ENCODE data around the gene DNAL4.
A peak's percentile ranks its signal among the peaks of the same experiment; 100 is the strongest.

DNAL4 gene

GRCh38 chr22:38773363-38773946 lies 20.5 kb downstream of the DNAL4 start:
- Histone ChIP-seq H3K4me1 (ENCODE audit: control extremely low read depth in 1 of 4, control insufficient read depth in 4 of 4, insufficient read depth in 4 of 4, low read length in 3 of 4) (peaks cover 0 to 12% (median under 1%) of the 10 kb centered on the region in 4 experiments), H3K27me3 (replicated peaks in 2 of 5; ENCODE audit: control insufficient read depth in 4 of 5, insufficient read depth in 5 of 5, low read length in 4 of 5) (no peaks in the 10 kb centered on the region), H3K36me3 (ENCODE audit: control insufficient read depth in 4 of 4, insufficient read depth in 4 of 4, low read length in 3 of 4) (peaks cover 0 to 6% (median 2%) of the 10 kb centered on the region in 4 experiments), H3K27ac (ENCODE audit: insufficient read depth in 1 of 2, low read depth in 1 of 2, low read length in 2 of 2, poor library complexity in 1 of 2, severe bottlenecking in 2 of 2) (no peak overlapping the region), H3K4me3 (ENCODE audit: control insufficient read depth in 1 of 7, extremely low read depth in 1 of 7, insufficient read depth in 4 of 7, low read depth in 2 of 7, low read length in 6 of 7) (no peak overlapping the region), H3K9me3 (ENCODE audit: control extremely low read depth in 1 of 5, control insufficient read depth in 4 of 5, insufficient read depth in 2 of 5, low read depth in 1 of 5, low read length in 4 of 5) (no peaks in the 10 kb centered on the region)
- WGBS (ENCODE audit: insufficient coverage): 96% methylated on average over 4 of the region's 4 CpGs
- no peak for DNase-seq
- POLR2A ChIA-PET: no interaction called here
- CTCF ChIA-PET: no interaction called here

- peaks cover 0 to 15% (median 2%) of the 10 kb centered on the region in 4 experiments for H3K4me1 ChIP-seq (ENCODE audit: control extremely low read depth in 1 of 4, control insufficient read depth in 4 of 4, insufficient read depth in 4 of 4, low read length in 3 of 4)
- H3K27me3 ChIP-seq (replicated peaks in 2 of 5; ENCODE audit: control insufficient read depth in 4 of 5, insufficient read depth in 5 of 5, low read length in 4 of 5): no peaks in the 10 kb centered on the region
- no peaks in the 10 kb centered on the region for H3K9me3 ChIP-seq (ENCODE audit: control extremely low read depth in 1 of 5, control insufficient read depth in 4 of 5, insufficient read depth in 2 of 5, low read depth in 1 of 5, low read length in 4 of 5)
- H3K27ac ChIP-seq (ENCODE audit: insufficient read depth in 1 of 2, low read depth in 1 of 2, low read length in 2 of 2, poor library complexity in 1 of 2, severe bottlenecking in 2 of 2): no peak overlapping the region
- ChIA-PET POLR2A (no interaction called here), CTCF (no interaction called here)
- peaks cover 0 to 2% (median 0%) of the 10 kb centered on the region in 4 experiments for H3K36me3 ChIP-seq (ENCODE audit: control insufficient read depth in 4 of 4, insufficient read depth in 4 of 4, low read length in 3 of 4)
- no peak overlapping the region for H3K4me3 ChIP-seq (ENCODE audit: control insufficient read depth in 1 of 7, extremely low read depth in 1 of 7, insufficient read depth in 4 of 7, low read depth in 2 of 7, low read length in 6 of 7)
- no peak for DNase-seq
- 95% methylated on average over 8 of the region's 8 CpGs for WGBS (ENCODE audit: insufficient coverage)
Measured at GRCh38 chr22:38772623-38772873, 21.4 kb downstream of the DNAL4 start.

GRCh38 chr22:38770257-38770949 lies 23.5 kb downstream of the DNAL4 start:
- Histone ChIP-seq H3K4me1 (ENCODE audit: control extremely low read depth in 1 of 4, control insufficient read depth in 4 of 4, insufficient read depth in 4 of 4, low read length in 3 of 4) (peaks cover 0 to 16% (median 9%) of the 10 kb centered on the region in 4 experiments), H3K36me3 (ENCODE audit: control insufficient read depth in 4 of 4, insufficient read depth in 4 of 4, low read length in 3 of 4) (no peaks in the 10 kb centered on the region), H3K9me3 (ENCODE audit: control extremely low read depth in 1 of 5, control insufficient read depth in 4 of 5, insufficient read depth in 2 of 5, low read depth in 1 of 5, low read length in 4 of 5) (no peaks in the 10 kb centered on the region), H3K27ac (ENCODE audit: insufficient read depth in 1 of 2, low read depth in 1 of 2, low read length in 2 of 2, poor library complexity in 1 of 2, severe bottlenecking in 2 of 2) (no peak overlapping the region), H3K4me3 (ENCODE audit: control insufficient read depth in 1 of 7, extremely low read depth in 1 of 7, insufficient read depth in 4 of 7, low read depth in 2 of 7, low read length in 6 of 7) (no peak overlapping the region), H3K27me3 (replicated peaks in 2 of 5; ENCODE audit: control insufficient read depth in 4 of 5, insufficient read depth in 5 of 5, low read length in 4 of 5) (no peaks in the 10 kb centered on the region)
- 98% methylated on average over 16 of the region's 16 CpGs for WGBS (ENCODE audit: insufficient coverage)
- no peak for DNase-seq
- CTCF ChIA-PET: interaction anchor here (0.6 to 5.5 kb wide), 11 partner anchors 11 to 336 kb away, joined by 3 to 29 read pairs (median 8); partner anchors contain the start of genes NPTXR and SUN2
- POLR2A ChIA-PET: no interaction called here

- 97% methylated on average over 11 of the region's 11 CpGs for WGBS (ENCODE audit: insufficient coverage)
- CTCF ChIA-PET: interaction anchor here (1.0 to 5.5 kb wide), 19 partner anchors 9 to 206 kb away, joined by 3 to 29 read pairs (median 5); partner anchors contain the start of gene SUN2
- H3K4me1 ChIP-seq (ENCODE audit: control extremely low read depth in 1 of 4, control insufficient read depth in 4 of 4, insufficient read depth in 4 of 4, low read length in 3 of 4): peaks cover 0 to 10% (median 9%) of the 10 kb centered on the region in 4 experiments
- DNase-seq: no peak
- POLR2A ChIA-PET: no interaction called here
- no peak overlapping the region for H3K4me3 ChIP-seq (ENCODE audit: control insufficient read depth in 1 of 7, extremely low read depth in 1 of 7, insufficient read depth in 4 of 7, low read depth in 2 of 7, low read length in 6 of 7)
- no peak overlapping the region for H3K27ac ChIP-seq (ENCODE audit: insufficient read depth in 1 of 2, low read depth in 1 of 2, low read length in 2 of 2, poor library complexity in 1 of 2, severe bottlenecking in 2 of 2)
- H3K36me3 ChIP-seq (ENCODE audit: control insufficient read depth in 4 of 4, insufficient read depth in 4 of 4, low read length in 3 of 4): no peaks in the 10 kb centered on the region
- H3K27me3 ChIP-seq (replicated peaks in 2 of 5; ENCODE audit: control insufficient read depth in 4 of 5, insufficient read depth in 5 of 5, low read length in 4 of 5): no peaks in the 10 kb centered on the region
- H3K9me3 ChIP-seq (ENCODE audit: control extremely low read depth in 1 of 5, control insufficient read depth in 4 of 5, insufficient read depth in 2 of 5, low read depth in 1 of 5, low read length in 4 of 5): no peaks in the 10 kb centered on the region
Measured at GRCh38 chr22:38768036-38768435, 25.9 kb downstream of the DNAL4 start.

- peak in 1 of 3 donors; percentile 15 for DNase-seq
- H3K27me3 ChIP-seq (replicated peaks in 2 of 5; ENCODE audit: control insufficient read depth in 4 of 5, insufficient read depth in 5 of 5, low read length in 4 of 5): no peaks in the 10 kb centered on the region
- ChIA-PET POLR2A (no interaction called here), CTCF (interaction anchor here (0.6 to 5.5 kb wide), 17 partner anchors 10 to 288 kb away, joined by 3 to 29 read pairs (median 4); partner anchors contain the start of gene SUN2)
- no peaks in the 10 kb centered on the region for H3K9me3 ChIP-seq (ENCODE audit: control extremely low read depth in 1 of 5, control insufficient read depth in 4 of 5, insufficient read depth in 2 of 5, low read depth in 1 of 5, low read length in 4 of 5)
- 50% methylated on average over 2 of the region's 9 CpGs for WGBS (ENCODE audit: insufficient coverage)
- H3K4me3 ChIP-seq (ENCODE audit: control insufficient read depth in 1 of 7, extremely low read depth in 1 of 7, insufficient read depth in 4 of 7, low read depth in 2 of 7, low read length in 6 of 7): no peak overlapping the region
- no peak overlapping the region for H3K27ac ChIP-seq (ENCODE audit: insufficient read depth in 1 of 2, low read depth in 1 of 2, low read length in 2 of 2, poor library complexity in 1 of 2, severe bottlenecking in 2 of 2)
- no peaks in the 10 kb centered on the region for H3K36me3 ChIP-seq (ENCODE audit: control insufficient read depth in 4 of 4, insufficient read depth in 4 of 4, low read length in 3 of 4)
- peaks cover 0 to 10% (median 9%) of the 10 kb centered on the region in 4 experiments for H3K4me1 ChIP-seq (ENCODE audit: control extremely low read depth in 1 of 4, control insufficient read depth in 4 of 4, insufficient read depth in 4 of 4, low read length in 3 of 4)
Measured at GRCh38 chr22:38767313-38767712, 26.6 kb downstream of the DNAL4 start.

GRCh38 chr22:38766076-38766777 lies 27.7 kb downstream of the DNAL4 start:
- DNase-seq: peak in 2 of 3 donors; percentile 37 to 48
- ChIA-PET CTCF (interaction anchor here (0.7 to 5.5 kb wide), 22 partner anchors 8 to 204 kb away, joined by 3 to 28 read pairs (median 4); partner anchors contain the start of gene SUN2), POLR2A (interaction anchor here (0.6 kb wide), 1 partner anchor 237 kb away, joined by 5 read pairs; no protein-coding TSS in a partner anchor)
- no peak overlapping the region for H3K4me3 ChIP-seq (ENCODE audit: control insufficient read depth in 1 of 7, extremely low read depth in 1 of 7, insufficient read depth in 4 of 7, low read depth in 2 of 7, low read length in 6 of 7)
- 71% methylated on average over 9 of the region's 14 CpGs for WGBS (ENCODE audit: insufficient coverage)
- H3K27ac ChIP-seq (ENCODE audit: insufficient read depth in 1 of 2, low read depth in 1 of 2, low read length in 2 of 2, poor library complexity in 1 of 2, severe bottlenecking in 2 of 2): no peak overlapping the region
- no peaks in the 10 kb centered on the region for H3K27me3 ChIP-seq (replicated peaks in 2 of 5; ENCODE audit: control insufficient read depth in 4 of 5, insufficient read depth in 5 of 5, low read length in 4 of 5)
- H3K36me3 ChIP-seq (ENCODE audit: control insufficient read depth in 4 of 4, insufficient read depth in 4 of 4, low read length in 3 of 4): no peaks in the 10 kb centered on the region
- H3K9me3 ChIP-seq (ENCODE audit: control extremely low read depth in 1 of 5, control insufficient read depth in 4 of 5, insufficient read depth in 2 of 5, low read depth in 1 of 5, low read length in 4 of 5): no peaks in the 10 kb centered on the region
- peaks cover 0 to 10% (median 9%) of the 10 kb centered on the region in 4 experiments for H3K4me1 ChIP-seq (ENCODE audit: control extremely low read depth in 1 of 4, control insufficient read depth in 4 of 4, insufficient read depth in 4 of 4, low read length in 3 of 4)

- WGBS (ENCODE audit: insufficient coverage): 89% methylated on average over 7 of the region's 11 CpGs
- H3K27me3 ChIP-seq (replicated peaks in 2 of 5; ENCODE audit: control insufficient read depth in 4 of 5, insufficient read depth in 5 of 5, low read length in 4 of 5): no peaks in the 10 kb centered on the region
- DNase-seq: no peak
- H3K4me3 ChIP-seq (ENCODE audit: control insufficient read depth in 1 of 7, extremely low read depth in 1 of 7, insufficient read depth in 4 of 7, low read depth in 2 of 7, low read length in 6 of 7): no peak overlapping the region
- H3K36me3 ChIP-seq (ENCODE audit: control insufficient read depth in 4 of 4, insufficient read depth in 4 of 4, low read length in 3 of 4): no peaks in the 10 kb centered on the region
- POLR2A ChIA-PET: no interaction called here
- no peaks in the 10 kb centered on the region for H3K9me3 ChIP-seq (ENCODE audit: control extremely low read depth in 1 of 5, control insufficient read depth in 4 of 5, insufficient read depth in 2 of 5, low read depth in 1 of 5, low read length in 4 of 5)
- CTCF ChIA-PET: no interaction called here
- H3K4me1 ChIP-seq (ENCODE audit: control extremely low read depth in 1 of 4, control insufficient read depth in 4 of 4, insufficient read depth in 4 of 4, low read length in 3 of 4): peaks cover 0 to 27% (median 13%) of the 10 kb centered on the region in 4 experiments
- H3K27ac ChIP-seq (ENCODE audit: insufficient read depth in 1 of 2, low read depth in 1 of 2, low read length in 2 of 2, poor library complexity in 1 of 2, severe bottlenecking in 2 of 2): no peak overlapping the region
Measured at GRCh38 chr22:38762551-38762983, 31.4 kb downstream of the DNAL4 start.

Data from common myeloid progenitor, CD34-positive (primary cell).